ENCODE measurements around the gene HRH2. TPM values are rescaled to one million over a fixed set of nuclear protein-coding genes. Genes with fewer than 3 reads are reported as not detected.

Gene HRH2
- total and polyA plus RNA-seq, 3 donors from 2014 or later = 0.47 to 1.4 (median 1.3) TPM

GRCh38 chr5:175734501-175734900 lies 76.6 kb downstream of the HRH2 start:
- no peak for DNase-seq
- Histone ChIP-seq H3K27me3 (no peaks in the 10 kb centered on the region), H3K9me3 (no peaks in the 10 kb centered on the region), H3K4me3 (no peak overlapping the region), H3K4me1 (no peaks in the 10 kb centered on the region), H3K36me3 (ENCODE audit: low read depth, missing control alignments) (no peaks in the 10 kb centered on the region), H3K27ac (no peak overlapping the region)
- WGBS, 2 donors = 86 to 89% methylated on average over 10 of the region's 10 CpGs
- intact Hi-C loops (cut with DNase I; ENCODE audit: low total_unique reads) = no loop called here
- no peak for TF ChIP-seq CTCF (IDR thresholded peaks at IDR 0.05)
- no peak for TF ChIP-seq POLR2A (IDR thresholded peaks at IDR 0.05)

GRCh38 chr5:175735701-175736100 lies 77.8 kb downstream of the HRH2 start:
- DNase-seq = no peak
- H3K27ac ChIP-seq = no peak overlapping the region
- no peak overlapping the region for H3K4me3 ChIP-seq
- no peaks in the 10 kb centered on the region for H3K9me3 ChIP-seq
- no peaks in the 10 kb centered on the region for H3K36me3 ChIP-seq (ENCODE audit: low read depth, missing control alignments)
- no peaks in the 10 kb centered on the region for H3K27me3 ChIP-seq
- TF ChIP-seq POLR2A (IDR thresholded peaks at IDR 0.05) (no peak), CTCF (IDR thresholded peaks at IDR 0.05) (no peak)
- intact Hi-C loops (cut with DNase I; ENCODE audit: low total_unique reads) = no loop called here
- 82 to 89% methylated on average over 9 to 11 of the region's 11 CpGs for WGBS, 2 donors
- no peaks in the 10 kb centered on the region for H3K4me1 ChIP-seq

GRCh38 chr5:175736652-175737051 lies 78.8 kb downstream of the HRH2 start:
- DNase-seq = no peak
- whole genome bisulfite sequencing, 2 donors = 85 to 95% methylated on average over 2 to 4 of the region's 4 CpGs
- H3K27ac ChIP-seq = no peak overlapping the region
- no peaks in the 10 kb centered on the region for H3K36me3 ChIP-seq (ENCODE audit: low read depth, missing control alignments)
- no peak for TF ChIP-seq CTCF (IDR thresholded peaks at IDR 0.05)
- no peak for TF ChIP-seq POLR2A (IDR thresholded peaks at IDR 0.05)
- no peaks in the 10 kb centered on the region for H3K4me1 ChIP-seq
- H3K4me3 ChIP-seq = no peak overlapping the region
- H3K9me3 ChIP-seq = no peaks in the 10 kb centered on the region
- no peaks in the 10 kb centered on the region for H3K27me3 ChIP-seq
- intact Hi-C loops (cut with DNase I; ENCODE audit: low total_unique reads) = no loop called here

- no peak for DNase-seq
- intact Hi-C loops (cut with DNase I; ENCODE audit: low total_unique reads) = no loop called here
- Histone ChIP-seq H3K4me3 (no peak overlapping the region), H3K9me3 (no peaks in the 10 kb centered on the region), H3K27me3 (no peaks in the 10 kb centered on the region), H3K36me3 (ENCODE audit: low read depth, missing control alignments) (no peaks in the 10 kb centered on the region), H3K4me1 (no peaks in the 10 kb centered on the region), H3K27ac (no peak overlapping the region)
- 48 to 75% methylated on average over 7 of the region's 7 CpGs for WGBS, 2 donors
- TF ChIP-seq CTCF (IDR thresholded peaks at IDR 0.05) = no peak
- TF ChIP-seq POLR2A (IDR thresholded peaks at IDR 0.05) = no peak
Measured at GRCh38 chr5:175737481-175737880, 79.6 kb downstream of the HRH2 start.

- intact Hi-C loops (cut with DNase I; ENCODE audit: low total_unique reads) = no loop called here
- 89 to 90% methylated on average over 1 to 4 of the region's 4 CpGs for WGBS, 2 donors
- no peak for TF ChIP-seq CTCF (IDR thresholded peaks at IDR 0.05)
- TF ChIP-seq POLR2A (IDR thresholded peaks at IDR 0.05) = no peak
- no peak overlapping the region for H3K27ac ChIP-seq
- no peaks in the 10 kb centered on the region for H3K36me3 ChIP-seq (ENCODE audit: low read depth, missing control alignments)
- H3K4me3 ChIP-seq = no peak overlapping the region
- H3K27me3 ChIP-seq = no peaks in the 10 kb centered on the region
- no peaks in the 10 kb centered on the region for H3K9me3 ChIP-seq
- no peaks in the 10 kb centered on the region for H3K4me1 ChIP-seq
- no peak for DNase-seq
Measured at GRCh38 chr5:175738126-175738525, 80.3 kb downstream of the HRH2 start.
